ENCODE data around the gene CCNJL. TPM values are rescaled to one million over a fixed set of nuclear protein-coding genes. Genes with fewer than 3 reads are reported as not detected.

Gene CCNJL
- total and polyA plus RNA-seq, 2 of the 8 experiments (the other 6 are each of a cell fraction or from before 2014, with no cell fraction given): 34.6 to 44.7 TPM

- Histone ChIP-seq H3K27ac (ENCODE audit: low read depth, low read length) (no peak overlapping the region), H3K4me2 (ENCODE audit: insufficient read depth in 1 of 2, low read depth in 2 of 2, low read length in 2 of 2) (no peak overlapping the region), H3K36me3 (ENCODE audit: control insufficient read depth in 2 of 4, insufficient read depth in 4 of 4, low read length in 3 of 4) (no peaks in the 10 kb centered on the region), H4K20me1 (replicated peaks in 1 of 2; ENCODE audit: control insufficient read depth in 1 of 2, insufficient read depth in 2 of 2, low read length in 2 of 2) (no peaks in the 10 kb centered on the region), H3K23me2 (ENCODE audit: low read depth, low read length) (no peaks in the 10 kb centered on the region), H2BK120ac (replicated peaks; ENCODE audit: low read depth, low read length) (no peak overlapping the region), H2BK20ac (ENCODE audit: low read length) (no peak overlapping the region), H3K14ac (ENCODE audit: insufficient read length) (no peak overlapping the region), H3K18ac (ENCODE audit: extremely low read depth, low read length) (no peak overlapping the region), H4K8ac (ENCODE audit: extremely low read depth, insufficient read depth, low read length) (no peak overlapping the region), H2BK15ac (ENCODE audit: low read length) (no peak overlapping the region), H3K9ac (replicated peaks in 1 of 4; ENCODE audit: extremely low read depth in 1 of 4, low read depth in 3 of 4, low read length in 3 of 4) (no peak overlapping the region), H4K91ac (replicated peaks; ENCODE audit: insufficient read length, low read length) (no peak overlapping the region), H3K79me1 (ENCODE audit: low read depth, low read length) (no peaks in the 10 kb centered on the region), H2AFZ (ENCODE audit: low read length) (no peak overlapping the region), H3K4ac (replicated peaks; ENCODE audit: insufficient read length, low read depth, low read length) (no peak overlapping the region), H3K79me2 (ENCODE audit: control insufficient read depth in 1 of 2, insufficient read depth in 2 of 2, low read length in 2 of 2) (no peaks in the 10 kb centered on the region), H3K56ac (replicated peaks; ENCODE audit: insufficient read length, low read depth, low read length) (no peak overlapping the region), H3K4me3 (ENCODE audit: extremely low read depth in 1 of 4, insufficient read depth in 2 of 4, low read depth in 3 of 4, low read length in 4 of 4) (no peak overlapping the region), H2AK5ac (ENCODE audit: low read depth, low read length) (no peak overlapping the region), H2BK12ac (ENCODE audit: low read depth, low read length) (no peak overlapping the region), H3K4me1 (replicated peaks in 1 of 4; ENCODE audit: control insufficient read depth in 3 of 4, insufficient read depth in 4 of 4, low read length in 3 of 4) (peaks cover 0 to 4% (median 2%) of the 10 kb centered on the region in 4 experiments; a peak in 5 of 7 replicates), H4K5ac (ENCODE audit: insufficient read length, low read depth, low read length) (no peak overlapping the region), H3K9me3 (ENCODE audit: insufficient read depth in 2 of 2, low read depth in 1 of 2, low read length in 1 of 2) (no peaks in the 10 kb centered on the region), H2BK5ac (ENCODE audit: low read depth, low read length) (no peak overlapping the region), H3K23ac (ENCODE audit: insufficient read length) (no peak overlapping the region), H3K27me3 (replicated peaks in 1 of 4; ENCODE audit: control insufficient read depth in 3 of 4, extremely low read depth in 1 of 4, insufficient read depth in 3 of 4, low read length in 3 of 4) (no peaks in the 10 kb centered on the region)
- FAIRE-seq (no peak), DNase-seq (ENCODE audit: low read depth in 1 of 2, low spot score in 2 of 2) (no peak)
- WGBS, 2 experiments (ENCODE audit: extremely low coverage in 1 of 2, insufficient coverage in 1 of 2, insufficient read length in 1 of 2, insufficient replicate concordance in 2 of 2, low coverage in 1 of 2, low lambda C conversion rate in 2 of 2, missing lambda C conversion rate in 1 of 2): 82% methylated on average over 4 of the region's 4 CpGs; no CpG with 5 or more reads in 1 of the 2 experiments
- POLR2A ChIA-PET (ENCODE audit: partially characterized antibody): no interaction called here
- CTCF ChIA-PET (ENCODE audit: partially characterized antibody): interaction anchor here (0.9 to 12.9 kb wide), 5 partner anchors 10 to 328 kb away, joined by 3 to 231 read pairs (median 8); no protein-coding TSS in a partner anchor
- no peak for TF ChIP-seq CHD1 (IDR thresholded peaks at IDR 0.05; ENCODE audit: low read depth, low read length)
- TF ChIP-seq SRF (IDR thresholded peaks at IDR 0.05; ENCODE audit: low read depth, low read length): no peak
- TF ChIP-seq E2F6 (IDR thresholded peaks at IDR 0.05): no peak
- TF ChIP-seq YY1 (IDR thresholded peaks at IDR 0.05; ENCODE audit: low read depth, low read length): no peak
- TF ChIP-seq EGR1 (IDR thresholded peaks at IDR 0.05; ENCODE audit: borderline replicate concordance, low read depth, low read length): no peak
- TF ChIP-seq GABPA (IDR thresholded peaks at IDR 0.05; ENCODE audit: borderline replicate concordance, insufficient read depth, low read length): no peak
- TF ChIP-seq MAFK (IDR thresholded peaks at IDR 0.05; ENCODE audit: low read depth, low read length): no peak
- TF ChIP-seq CBX5 (IDR thresholded peaks at IDR 0.05; ENCODE audit: low read depth, low read length): no peak
- no peak for TF ChIP-seq TCF12 (IDR thresholded peaks at IDR 0.05; ENCODE audit: low read depth, low read length)
- TF ChIP-seq CTBP2 (IDR thresholded peaks at IDR 0.05; ENCODE audit: borderline replicate concordance, insufficient read depth, insufficient read length, low read length): no peak
- TF ChIP-seq JUND (IDR thresholded peaks at IDR 0.05; ENCODE audit: low read length): no peak
- no peak for TF ChIP-seq ASH2L (IDR thresholded peaks at IDR 0.05; ENCODE audit: low read length)
- TF ChIP-seq SP4 (IDR thresholded peaks at IDR 0.05; ENCODE audit: low read length): no peak
- TF ChIP-seq EP300 (IDR thresholded peaks at IDR 0.05; ENCODE audit: borderline replicate concordance in 1 of 2, low read depth in 2 of 2, low read length in 2 of 2): no peak
- no peak for TF ChIP-seq SIRT6 (IDR thresholded peaks at IDR 0.05; ENCODE audit: low read length)
These were observed 37.6 kb upstream of the CCNJL start for GRCh38 chr5:160349935-160350303.

Data from H1 (cell line).